ENCODE results near the gene CPLANE1.

DNA sequence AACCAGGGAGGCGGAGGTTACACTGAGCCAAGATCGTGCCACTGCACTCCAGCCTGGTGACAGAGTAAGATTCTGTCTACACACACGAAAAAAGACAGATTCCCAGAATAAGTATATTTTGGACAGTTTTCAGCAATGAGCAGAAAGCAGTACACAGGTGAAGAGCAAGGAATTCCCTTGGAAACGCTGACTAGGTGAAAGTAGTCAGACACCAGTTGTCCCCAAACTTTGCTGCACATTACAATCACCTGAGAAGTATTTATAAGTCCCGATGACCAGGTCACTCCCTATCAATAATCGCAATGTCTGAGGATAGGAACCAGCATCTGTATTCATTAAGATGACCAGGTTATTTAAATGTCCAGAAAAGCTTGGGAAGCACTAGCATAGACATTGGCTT, 78.3 kb downstream of the CPLANE1 start:
- TF ChIP-seq, protein P1, sequence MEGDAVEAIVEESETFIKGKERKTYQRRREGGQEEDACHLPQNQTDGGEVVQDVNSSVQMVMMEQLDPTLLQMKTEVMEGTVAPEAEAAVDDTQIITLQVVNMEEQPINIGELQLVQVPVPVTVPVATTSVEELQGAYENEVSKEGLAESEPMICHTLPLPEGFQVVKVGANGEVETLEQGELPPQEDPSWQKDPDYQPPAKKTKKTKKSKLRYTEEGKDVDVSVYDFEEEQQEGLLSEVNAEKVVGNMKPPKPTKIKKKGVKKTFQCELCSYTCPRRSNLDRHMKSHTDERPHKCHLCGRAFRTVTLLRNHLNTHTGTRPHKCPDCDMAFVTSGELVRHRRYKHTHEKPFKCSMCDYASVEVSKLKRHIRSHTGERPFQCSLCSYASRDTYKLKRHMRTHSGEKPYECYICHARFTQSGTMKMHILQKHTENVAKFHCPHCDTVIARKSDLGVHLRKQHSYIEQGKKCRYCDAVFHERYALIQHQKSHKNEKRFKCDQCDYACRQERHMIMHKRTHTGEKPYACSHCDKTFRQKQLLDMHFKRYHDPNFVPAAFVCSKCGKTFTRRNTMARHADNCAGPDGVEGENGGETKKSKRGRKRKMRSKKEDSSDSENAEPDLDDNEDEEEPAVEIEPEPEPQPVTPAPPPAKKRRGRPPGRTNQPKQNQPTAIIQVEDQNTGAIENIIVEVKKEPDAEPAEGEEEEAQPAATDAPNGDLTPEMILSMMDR (IDR thresholded peaks at IDR 0.05): no peak
- no peak for TF ChIP-seq POLR2A (IDR thresholded peaks at IDR 0.05)

Data from body of pancreas (tissue), 4 donors.